HG02623 (cell line): ENCODE data around the gene MEIOSIN.
"Not testable (repeated sequence)": the region's sequence is repeated elsewhere in the genome, so short reads cannot be mapped to it uniquely, and the experiment has no call there.

Experiments
- ATAC-seq: cut with Tn5 transposase; IDR thresholded peaks from one replicate; pipeline ENCODE4 v1.9.1; 2021; ENCODE audit warnings: moderate library complexity; ENCODE audit not compliant: unreplicated experiment

MEIOSIN gene, protein sequence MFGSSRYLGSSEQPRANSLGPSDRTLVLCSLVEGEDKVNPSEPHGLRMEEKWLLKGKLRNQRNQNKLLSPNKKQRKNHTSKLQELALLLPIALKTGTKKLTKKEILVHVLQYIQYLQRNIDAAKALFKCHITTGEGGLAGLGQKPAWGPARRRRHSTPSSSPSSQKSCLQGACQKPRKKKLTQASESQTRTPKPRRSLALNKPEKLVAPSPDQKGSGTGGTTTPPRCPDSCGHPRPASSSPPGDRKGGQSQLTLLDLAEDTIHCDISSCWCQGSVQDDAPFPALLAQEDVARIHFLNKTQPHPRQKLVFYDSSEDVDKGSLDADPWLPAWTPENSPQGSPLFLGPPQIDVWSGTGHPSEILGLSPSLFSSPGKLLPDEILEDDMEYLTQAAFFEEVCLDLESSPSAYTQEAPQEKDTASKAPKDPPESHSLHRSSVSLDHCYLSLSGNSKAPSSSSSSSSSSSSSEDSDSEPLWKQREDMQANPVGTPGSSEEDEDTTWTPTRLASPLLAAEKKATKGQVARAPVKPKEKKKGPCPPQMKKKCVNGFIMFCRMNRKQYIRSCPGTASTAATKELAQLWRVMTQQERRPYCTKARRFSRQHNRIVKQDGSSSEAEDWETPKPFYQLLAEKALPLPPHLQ

DNA sequence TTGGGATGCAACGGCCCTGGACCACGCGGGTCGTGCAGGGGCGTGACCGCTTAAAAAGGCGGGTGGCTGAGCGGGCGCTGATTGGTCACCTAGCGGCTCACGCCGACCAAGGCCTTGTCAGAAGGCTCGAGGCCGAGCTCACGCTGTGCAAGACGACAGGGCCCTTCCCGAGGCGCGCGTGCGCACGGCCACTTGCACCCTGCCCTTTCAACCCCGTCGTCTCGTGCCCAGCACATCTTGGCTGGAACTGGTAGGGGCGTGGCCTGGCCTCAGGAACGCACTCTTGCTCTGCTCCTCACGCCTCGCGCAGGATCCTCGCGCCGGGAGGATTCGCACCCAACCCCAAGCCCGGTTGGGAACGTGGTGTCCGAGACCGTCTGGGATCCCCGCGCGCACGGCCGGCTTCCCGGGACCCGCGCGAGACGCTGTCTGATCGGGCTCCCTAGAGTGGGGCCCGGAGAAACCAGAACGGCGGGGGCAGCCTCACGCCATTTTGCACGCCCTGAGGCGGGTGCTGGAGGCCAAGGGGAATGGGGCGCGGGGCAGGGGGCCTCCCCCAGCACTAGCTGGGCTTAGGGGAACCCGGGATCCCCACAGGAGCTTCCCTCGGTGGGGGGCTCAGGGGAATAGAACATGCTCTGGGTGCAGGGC is at the start of gene MEIOSIN:
TSS of gene MEIOSIN (plus strand) at position 280 of the 651 bp plus-strand sequence. CDS start 1,938 bp downstream, outside the sequence.
- ATAC-seq: no peak

DNA sequence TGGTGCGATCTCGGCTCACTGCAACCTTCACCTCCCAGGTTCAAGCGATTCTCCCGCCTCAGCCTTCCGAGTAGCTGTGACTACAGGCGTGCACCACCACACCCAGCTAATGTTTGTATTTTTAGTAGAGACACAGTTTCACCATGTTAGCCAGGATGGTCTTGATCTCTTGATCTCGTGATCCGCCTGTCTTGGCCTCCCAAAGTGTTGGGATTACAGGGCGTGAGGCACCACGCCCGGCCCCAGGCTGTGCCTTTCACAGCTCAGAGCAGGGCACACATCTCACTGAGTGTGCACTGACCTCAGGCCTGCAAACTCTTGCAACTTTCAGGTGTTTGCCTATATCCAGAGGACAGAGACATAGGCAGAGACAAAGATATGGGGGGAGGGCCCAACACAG is 48.2 kb upstream of the MEIOSIN start:
- not testable (repeated sequence) for ATAC-seq

DNA sequence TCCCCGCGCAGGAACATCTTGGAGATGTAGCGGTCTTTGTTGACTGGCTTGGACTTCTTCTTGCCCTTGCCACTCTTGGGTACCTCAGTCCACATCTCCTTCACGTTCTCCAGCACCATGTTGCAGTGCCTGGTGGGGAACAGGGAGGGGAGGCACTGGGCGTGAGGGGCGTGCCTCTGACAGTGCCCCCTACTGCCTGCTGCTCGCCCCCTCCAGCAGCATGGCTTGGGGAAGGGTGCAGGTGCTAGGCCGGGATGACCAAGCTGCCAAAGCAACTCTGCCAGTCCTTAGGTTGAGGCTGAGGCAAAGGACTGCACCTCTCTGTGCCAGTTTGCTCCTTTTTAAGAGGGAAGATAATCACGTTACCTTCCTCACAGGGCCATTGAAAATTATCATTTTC is 45.6 kb upstream of the MEIOSIN start:
- no peak for ATAC-seq

DNA sequence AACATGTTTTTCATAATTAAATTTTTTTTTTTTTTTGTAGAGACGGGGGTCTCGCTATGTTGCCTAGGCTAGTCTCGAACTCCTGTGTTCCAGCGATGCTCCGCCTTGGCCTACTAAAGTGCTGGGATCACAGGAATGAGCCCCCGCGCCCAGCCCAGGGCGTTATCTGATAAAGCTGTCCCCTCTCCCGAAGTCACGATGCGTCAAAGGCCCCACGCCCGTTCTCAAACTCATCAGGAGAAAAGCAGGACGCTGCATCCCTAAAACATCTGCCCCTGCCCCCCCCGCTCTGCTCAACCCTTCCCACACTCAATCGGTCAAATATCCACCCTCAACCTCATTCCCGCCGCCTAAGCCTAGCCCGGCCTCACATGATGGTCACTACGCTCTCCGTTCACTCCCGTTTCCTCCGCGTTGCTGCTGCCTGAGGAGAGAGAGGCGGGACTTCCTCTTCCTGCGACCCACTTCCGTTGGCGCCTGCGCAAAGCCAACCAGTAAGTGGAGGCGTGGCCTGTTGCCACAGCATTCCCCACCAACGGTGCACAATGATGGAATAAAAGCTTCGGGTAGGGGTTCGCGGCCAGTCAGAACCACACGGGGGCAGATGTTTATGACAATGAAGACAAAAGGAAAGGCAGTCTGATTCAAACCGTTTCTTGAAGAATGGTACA is 41.6 kb upstream of the MEIOSIN start, which contains the start of gene SNRPD2:
TSS of gene SNRPD2 (minus strand) at position 438 of the 671 bp plus-strand sequence. CDS start at position 373, 65 bp downstream.
- peak; percentile 49 for ATAC-seq

DNA sequence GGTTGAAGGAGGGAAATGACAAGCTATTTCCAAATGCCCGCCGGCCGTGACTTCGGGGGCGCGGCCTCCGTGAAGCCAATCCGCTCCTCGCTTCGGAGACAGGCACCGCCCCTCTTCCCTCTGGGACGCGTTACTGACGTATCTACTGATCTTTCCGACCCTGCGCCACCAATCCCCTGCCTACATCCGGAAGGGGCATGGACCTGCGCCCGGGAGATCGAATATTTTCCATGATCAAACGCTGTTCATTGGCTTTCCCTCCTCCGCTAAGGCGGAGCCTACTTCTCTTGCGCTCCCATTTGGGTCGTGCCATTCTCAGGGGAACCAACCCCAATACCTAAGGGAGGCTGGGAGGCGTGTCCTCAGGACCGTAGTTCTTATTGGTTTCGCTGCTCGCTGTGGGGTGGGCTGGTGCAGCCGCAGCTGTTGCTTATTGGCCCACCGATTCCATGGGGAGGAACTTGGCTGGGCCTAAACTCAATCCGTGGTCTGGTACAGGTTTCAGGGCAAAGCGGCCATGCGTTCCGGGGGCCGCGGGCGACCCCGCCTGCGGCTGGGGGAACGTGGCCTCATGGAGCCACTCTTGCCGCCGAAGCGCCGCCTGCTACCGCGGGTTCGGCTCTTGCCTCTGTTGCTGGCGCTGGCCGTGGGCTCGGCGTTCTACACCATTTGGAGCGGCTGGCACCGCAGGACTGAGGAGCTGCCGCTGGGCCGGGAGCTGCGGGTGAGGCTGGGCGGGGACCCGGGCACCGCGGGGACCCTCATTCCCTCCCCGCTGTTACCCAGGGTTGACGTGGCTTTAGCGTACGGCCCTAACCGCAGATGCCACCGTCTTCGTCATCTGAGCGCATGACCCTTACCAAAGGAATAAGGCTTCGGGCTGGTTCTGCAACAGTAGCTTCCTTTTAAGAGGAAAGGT is 40.8 kb upstream of the MEIOSIN start, which contains the start of gene QPCTL:
TSS of gene QPCTL (plus strand) at position 480 of the 919 bp plus-strand sequence. CDS start at position 518, 38 bp downstream.
- ATAC-seq: peak; percentile 85

DNA sequence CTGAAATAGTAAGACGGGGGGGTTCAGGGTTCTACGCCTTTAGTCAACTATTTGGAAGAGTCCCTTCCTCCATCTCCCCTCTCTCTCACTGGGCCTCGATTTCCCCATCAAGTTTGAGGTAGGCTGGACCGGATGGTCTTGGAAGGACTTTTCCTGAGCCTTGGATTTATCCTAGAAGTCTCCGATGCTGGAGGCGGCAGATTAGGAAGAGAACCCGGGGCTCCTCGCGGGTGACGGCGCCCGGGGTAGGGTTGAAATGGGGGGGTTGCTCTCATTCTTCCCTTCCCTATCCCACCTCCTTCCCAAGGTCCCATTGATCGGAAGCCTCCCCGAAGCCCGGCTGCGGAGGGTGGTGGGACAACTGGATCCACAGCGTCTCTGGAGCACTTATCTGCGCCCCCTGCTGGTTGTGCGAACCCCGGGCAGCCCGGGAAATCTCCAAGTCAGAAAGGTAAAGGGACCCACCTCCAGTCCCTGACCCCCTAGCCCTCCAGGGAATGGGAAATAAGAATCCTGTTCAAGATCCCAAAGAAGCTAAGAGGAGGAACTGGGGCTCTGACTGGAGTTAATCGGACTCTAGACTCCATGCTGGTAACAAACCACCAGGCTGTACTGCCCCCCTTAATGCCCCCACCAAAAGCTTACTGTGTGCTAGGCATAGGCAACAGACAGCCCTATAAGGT is 40.0 kb upstream of the MEIOSIN start:
- ATAC-seq: no peak

DNA sequence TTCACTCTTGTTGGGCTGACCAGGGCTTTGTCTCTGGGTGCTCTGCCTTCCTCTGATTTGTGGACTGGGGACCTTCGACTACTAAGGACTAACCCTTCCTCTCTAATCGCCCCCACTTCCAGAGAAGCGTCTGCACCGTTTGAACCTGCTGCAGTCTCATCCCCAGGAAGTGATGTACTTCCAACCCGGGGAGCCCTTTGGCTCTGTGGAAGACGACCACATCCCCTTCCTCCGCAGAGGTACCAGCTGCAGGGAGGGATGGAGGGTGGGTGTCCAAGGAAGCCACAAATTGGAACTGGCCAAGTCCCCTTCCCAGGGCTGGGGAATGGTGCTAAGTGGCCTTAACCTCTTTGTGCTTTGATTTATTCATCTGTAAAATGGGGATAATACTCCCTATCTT is 31.6 kb upstream of the MEIOSIN start:
- ATAC-seq: no peak

DNA sequence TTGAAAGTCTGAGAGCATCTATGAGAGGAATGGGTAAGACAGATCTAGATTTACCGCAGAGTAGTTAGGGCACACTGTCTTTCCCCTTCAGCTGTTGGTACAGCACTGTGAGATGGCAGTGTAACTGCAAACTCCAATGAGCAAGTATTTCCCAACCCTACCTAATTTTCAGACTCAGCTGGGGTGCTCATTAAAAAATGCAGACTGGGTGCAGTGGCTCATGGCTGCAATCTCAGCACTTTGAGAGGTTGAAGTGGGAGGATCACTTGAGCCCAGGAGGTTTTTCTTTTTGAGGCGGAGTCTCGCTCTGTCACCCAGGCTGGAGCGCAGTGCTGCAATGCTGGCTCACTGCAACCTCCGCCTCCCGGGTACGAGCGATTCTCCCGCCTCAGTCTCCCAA is 28.1 kb upstream of the MEIOSIN start:
- no peak for ATAC-seq

DNA sequence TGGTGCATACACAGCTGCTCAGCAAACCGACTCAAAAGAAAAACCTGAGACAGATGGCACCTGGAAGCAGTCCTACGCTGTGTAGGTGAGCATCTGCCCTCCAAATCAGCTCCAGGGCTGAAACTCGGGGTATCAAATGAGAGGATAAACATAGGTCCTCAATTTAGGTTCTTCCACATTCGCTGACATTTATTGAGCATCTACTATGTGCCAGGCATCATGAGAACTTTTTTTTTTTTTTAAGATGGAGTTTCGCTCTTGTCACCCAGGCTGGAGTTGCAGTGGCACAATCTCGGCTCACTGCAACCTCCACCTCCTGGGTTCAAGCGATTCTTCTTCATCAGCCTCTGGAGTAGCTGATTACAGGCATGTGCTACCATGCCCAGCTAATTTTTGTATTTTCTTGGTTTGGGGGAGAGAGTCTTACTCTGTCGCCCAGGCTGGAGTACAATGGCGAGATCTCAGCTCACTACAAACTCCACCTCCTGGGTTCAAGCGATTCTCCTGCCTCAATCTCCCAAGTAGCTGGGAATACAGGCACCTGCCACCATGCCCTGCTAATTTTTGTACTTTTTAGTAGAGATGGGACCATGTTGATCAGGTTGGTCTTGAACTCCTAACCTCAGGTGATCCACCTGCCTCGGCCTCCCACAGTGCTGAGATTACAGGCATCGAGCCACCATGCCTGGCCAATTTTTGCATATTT is 27.4 kb upstream of the MEIOSIN start:
- no peak for ATAC-seq

DNA sequence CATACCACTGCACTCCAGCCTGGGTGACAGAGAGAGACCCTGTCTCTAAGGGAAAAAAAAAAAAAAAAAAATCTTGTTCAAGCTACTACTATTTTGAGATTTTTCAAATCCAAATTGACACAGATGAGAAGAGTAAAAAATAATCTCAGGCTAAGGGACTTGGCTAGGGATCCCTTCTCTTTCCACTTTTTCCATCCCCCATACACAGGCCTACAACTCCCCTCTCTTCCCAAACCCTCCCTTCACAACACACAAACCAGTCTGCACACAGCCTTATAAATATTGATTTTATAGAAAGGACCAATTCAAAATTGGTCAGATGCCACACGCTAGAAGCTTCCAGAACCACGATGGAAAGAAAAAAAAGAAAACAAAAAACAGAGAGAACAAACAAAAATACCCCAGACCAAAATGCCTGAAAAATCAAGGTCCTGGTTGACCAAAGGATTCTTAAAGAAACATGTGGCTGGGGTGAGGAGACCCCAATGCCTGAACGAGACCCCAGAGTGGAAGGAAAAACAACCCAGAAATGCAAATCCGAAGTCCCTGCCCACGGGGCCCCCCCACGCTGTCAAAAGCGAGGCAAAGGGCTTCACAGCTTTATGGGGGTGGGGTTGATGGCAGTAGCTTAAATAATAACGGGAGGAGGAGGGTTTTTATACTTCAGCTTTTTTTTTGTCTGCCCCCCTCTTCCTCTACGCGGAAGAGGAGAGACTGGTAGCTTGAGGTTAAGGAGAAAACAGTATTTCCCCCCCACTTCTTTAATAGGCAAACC is 22.7 kb upstream of the MEIOSIN start:
- no peak for ATAC-seq

DNA sequence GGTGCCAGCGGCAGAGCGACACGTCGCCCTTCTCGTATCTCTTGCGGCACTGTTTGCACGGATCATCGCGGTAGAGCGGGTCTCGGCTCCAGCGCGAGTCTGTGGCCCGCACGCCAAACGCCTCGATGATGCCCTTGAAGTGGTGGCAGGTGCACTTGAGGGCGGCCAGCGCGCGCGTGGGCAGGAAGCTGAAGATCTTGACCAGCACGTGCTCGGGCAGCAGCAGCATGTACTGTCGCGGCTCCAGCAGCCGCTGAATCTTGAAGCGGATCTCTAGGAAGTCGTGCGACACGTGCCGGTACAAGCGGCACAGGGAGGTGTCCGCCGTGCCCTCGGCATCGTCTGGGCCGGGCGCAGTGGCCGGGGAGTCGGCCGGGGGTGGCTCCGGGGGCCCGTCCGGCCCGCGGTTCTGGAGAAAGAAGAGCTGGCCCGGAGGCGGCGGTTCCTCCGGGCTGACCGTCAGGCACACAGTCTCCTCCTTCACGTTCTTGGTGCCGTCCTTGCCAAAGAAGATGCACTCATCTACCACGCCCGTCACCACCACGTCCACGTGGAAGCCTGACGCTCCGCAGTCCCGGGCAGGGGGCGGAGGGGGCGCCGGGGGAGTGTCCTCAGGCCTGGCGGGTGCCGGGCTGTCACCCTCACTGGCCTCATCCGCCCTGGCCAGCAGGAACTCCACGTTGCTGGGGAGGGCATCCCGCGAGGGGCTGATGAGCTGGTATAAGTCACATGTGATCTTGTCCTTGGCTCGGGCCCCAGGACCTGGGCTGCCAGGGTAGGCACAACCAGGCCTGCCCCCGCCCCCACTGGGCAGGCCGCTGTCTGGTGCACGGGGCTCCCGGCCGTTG is 21.2 kb upstream of the MEIOSIN start:
- no peak for ATAC-seq

DNA sequence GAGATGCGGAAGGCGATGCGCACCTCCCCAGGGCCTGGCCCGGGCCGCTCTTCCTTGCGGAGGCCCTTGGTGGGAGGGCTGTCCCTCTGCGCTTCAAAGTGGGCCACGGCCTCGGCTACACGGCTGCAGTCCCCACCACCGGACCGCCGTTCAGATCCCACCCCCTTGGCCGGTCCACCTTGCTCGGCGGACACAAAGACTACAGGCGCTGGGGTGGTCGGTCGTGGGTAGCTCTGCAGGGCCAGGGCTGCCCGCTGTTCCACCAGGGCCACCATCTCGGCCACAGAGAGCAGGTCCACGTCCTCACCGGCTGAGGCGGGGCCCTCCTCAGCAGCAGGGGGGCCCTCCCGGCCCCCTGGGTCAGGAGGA is 20.6 kb upstream of the MEIOSIN start:
- ATAC-seq: no peak

DNA sequence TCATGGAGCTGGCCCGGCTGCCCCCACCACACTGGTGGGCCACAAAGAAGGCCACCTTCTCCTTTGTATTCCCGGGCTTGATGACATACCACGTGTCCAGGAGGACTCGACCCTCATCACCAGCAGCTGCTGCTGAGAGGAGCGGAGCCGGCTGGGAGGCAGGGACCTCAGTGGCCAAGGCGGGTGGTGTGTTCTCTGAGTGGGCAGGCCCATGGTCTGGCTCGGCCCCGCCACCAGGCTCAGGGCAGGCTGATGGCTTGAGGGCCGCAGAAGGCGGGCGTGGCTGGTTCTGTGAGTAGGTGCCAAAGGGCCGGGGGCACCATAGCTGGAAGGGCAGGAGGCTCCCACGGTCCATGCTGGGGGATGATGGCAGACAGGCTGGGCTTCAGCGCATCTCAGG is 20.1 kb upstream of the MEIOSIN start:
- no peak for ATAC-seq

DNA sequence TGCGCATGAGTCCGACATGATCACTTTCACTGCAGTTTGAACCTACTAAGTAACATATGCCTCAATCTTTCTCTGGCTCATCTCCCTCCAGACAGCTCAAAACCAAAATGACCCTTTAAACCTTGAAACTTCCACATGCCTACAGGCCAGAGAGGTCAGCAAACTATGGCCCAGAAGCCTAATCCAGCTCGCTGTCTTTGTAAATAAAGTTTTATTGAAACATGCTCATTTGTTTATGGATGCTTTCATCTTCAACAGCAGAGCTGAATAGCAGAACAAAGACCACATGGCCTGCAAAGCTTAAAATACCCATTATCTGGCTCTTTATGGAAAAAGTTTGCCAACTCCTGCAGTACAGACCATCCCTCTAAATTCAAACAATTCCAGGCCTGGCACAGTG is 18.1 kb upstream of the MEIOSIN start:
- no peak for ATAC-seq

DNA sequence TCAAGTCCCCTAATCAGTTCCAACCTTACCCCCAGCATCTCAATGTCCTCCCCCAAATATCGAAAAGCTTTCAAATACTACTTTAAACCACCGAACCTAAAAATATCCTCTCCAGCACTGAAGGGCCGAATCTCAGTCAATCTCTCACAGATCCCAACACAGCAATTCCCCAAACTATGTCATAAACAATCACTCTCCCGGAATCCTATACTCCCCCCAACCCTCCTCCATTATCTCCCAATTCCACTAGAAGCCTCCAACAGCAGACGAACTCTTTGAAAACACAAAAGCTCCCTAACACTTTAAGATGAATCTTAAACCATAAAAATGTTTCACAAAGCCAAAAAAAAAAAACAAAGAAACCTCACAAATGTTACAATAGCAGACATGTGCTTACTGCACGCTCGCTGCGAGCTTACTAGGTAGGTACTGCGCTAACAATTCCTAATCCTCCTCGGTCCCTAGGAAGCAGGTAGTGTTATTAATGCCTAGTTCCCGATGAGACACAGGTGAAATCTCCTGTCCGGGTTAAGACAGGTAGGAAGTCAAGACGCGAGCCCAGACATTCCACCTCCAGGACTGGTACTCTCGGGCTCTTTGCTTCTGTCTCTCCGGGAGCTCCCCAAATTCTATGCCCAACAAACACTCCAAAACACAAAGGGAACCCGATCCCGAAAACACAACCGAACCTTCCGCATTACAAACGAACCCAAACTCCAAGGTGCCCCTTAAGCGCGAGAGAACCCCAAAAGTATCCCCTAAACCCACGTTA is 16.7 kb upstream of the MEIOSIN start:
- ATAC-seq: no peak

DNA sequence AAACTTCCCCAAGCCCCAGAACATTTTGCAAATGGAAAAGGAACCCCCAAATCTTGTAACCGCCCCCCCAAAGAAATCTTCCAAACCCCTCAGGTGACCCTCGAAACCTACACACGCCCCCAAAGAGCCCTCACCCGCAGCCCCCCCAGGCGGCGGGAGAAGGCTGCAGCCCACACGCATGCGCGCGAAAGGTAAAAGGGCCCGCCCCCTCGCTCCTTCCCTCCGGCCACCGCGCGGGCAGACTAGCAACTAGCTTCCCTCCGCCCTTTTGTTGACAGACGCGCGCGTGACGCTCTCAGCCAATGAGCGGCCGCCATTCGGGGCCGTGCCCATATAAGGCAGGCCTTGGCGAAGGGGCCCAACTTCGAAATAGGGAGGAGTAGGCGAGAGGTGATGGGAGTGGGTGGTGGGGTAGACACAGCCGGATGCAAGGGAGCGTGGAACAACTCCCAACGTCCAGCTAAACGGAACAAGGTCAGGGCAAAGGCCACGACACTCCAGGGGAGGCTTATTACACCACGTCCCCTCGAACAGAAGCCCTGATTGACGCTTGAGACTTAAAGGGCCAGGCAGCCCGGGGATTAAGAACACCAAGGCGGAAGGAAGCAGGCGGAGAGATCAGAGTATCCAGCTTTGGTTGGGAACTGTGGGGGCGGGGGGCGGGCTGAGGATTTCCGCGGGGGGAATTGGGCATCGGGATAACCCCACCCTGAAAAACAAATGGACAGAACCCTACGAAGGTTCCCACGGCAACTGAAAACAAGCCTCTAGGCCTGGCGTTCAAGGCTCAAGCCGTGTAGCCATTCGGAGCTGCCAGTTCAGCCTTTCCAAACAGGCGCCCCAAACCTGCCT is 15.9 kb upstream of the MEIOSIN start:
- ATAC-seq: peak; percentile 92
